H9 (cell line): Measurements from ENCODE around the gene ADGRL2. TPM values are rescaled to one million over a fixed set of nuclear protein-coding genes. Genes with fewer than 3 reads are reported as not detected.
"Not testable (repeated sequence)": the region's sequence is repeated elsewhere in the genome, so short reads cannot be mapped to it uniquely, and the experiment has no call there.

ENCODE experiments used
- DNase-seq: peaks from one replicate; pipeline ENCODE4 v3.0.0-alpha.2; 2017
- H2AFZ ChIP-seq: one replicate; pipeline ENCODE4 v1.6.1; 2013; ENCODE audit warnings: mild to moderate bottlenecking, low read length, control low read depth, moderate library complexity
- H2AK5ac ChIP-seq: 2 replicates; pipeline ENCODE4 v1.6.1; 2013; ENCODE audit warnings: low read length, control low read depth, mixed read lengths; ENCODE audit not compliant: insufficient read length
- H2BK120ac ChIP-seq: one replicate; pipeline ENCODE4 v1.6.1; 2013; ENCODE audit warnings: low read depth, mild to moderate bottlenecking, low read length, control low read depth, inconsistent platforms; ENCODE audit not compliant: poor library complexity, severe bottlenecking
- H2BK12ac ChIP-seq: 2 replicates; pipeline ENCODE4 v1.6.1; 2013; ENCODE audit warnings: low read length, control low read depth, mixed read lengths, low read depth; ENCODE audit not compliant: insufficient read length
- H2BK15ac ChIP-seq: 2 replicates; pipeline ENCODE4 v1.6.1; 2013; ENCODE audit warnings: low read depth, low read length, control low read depth
- H2BK20ac ChIP-seq: one replicate; pipeline ENCODE4 v1.6.1; 2013; ENCODE audit warnings: low read depth, mild to moderate bottlenecking, low read length, control low read depth, inconsistent platforms; ENCODE audit not compliant: poor library complexity, severe bottlenecking
- H2BK5ac ChIP-seq: 2 replicates; pipeline ENCODE4 v1.6.1; 2013; ENCODE audit warnings: low read length, control low read depth, mixed read lengths; ENCODE audit not compliant: insufficient read length
- H3K14ac ChIP-seq: 2 replicates; pipeline ENCODE4 v1.6.1; 2013; ENCODE audit warnings: low read length, control low read depth; ENCODE audit not compliant: insufficient read depth
- H3K18ac ChIP-seq: 2 replicates; pipeline ENCODE4 v1.6.1; 2013; ENCODE audit warnings: low read depth, mild to moderate bottlenecking, mixed read lengths, low read length, control low read depth; ENCODE audit not compliant: insufficient read length
- H3K23ac ChIP-seq: 2 replicates; pipeline ENCODE4 v1.6.1; 2013; ENCODE audit warnings: low read length, control low read depth, mixed read lengths, low read depth; ENCODE audit not compliant: insufficient read length
- H3K23me2 ChIP-seq: 2 replicates; pipeline ENCODE4 v1.6.1; 2013; ENCODE audit warnings: low read depth, mild to moderate bottlenecking, mixed read lengths, low read length, control low read depth; ENCODE audit not compliant: insufficient read length, poor library complexity, severe bottlenecking
- H3K27ac ChIP-seq: 2 replicates; pipeline ENCODE4 v1.5.1; 2013; ENCODE audit warnings: low read length, control low read depth, mixed read lengths, low read depth; ENCODE audit not compliant: insufficient read length
- H3K27me3 ChIP-seq: 2 replicates; pipeline ENCODE4 v1.6.1; 2013; ENCODE audit warnings: low read length, control low read depth, inconsistent platforms; ENCODE audit not compliant: insufficient read depth
- H3K4ac ChIP-seq: 2 replicates; pipeline ENCODE4 v1.6.1; 2013; ENCODE audit warnings: low read depth, mild to moderate bottlenecking, control low read depth, inconsistent platforms, low read length, moderate library complexity
- H3K4me1 ChIP-seq: 2 replicates; pipeline ENCODE4 v1.6.1; 2013; ENCODE audit warnings: low read length, control low read depth, inconsistent platforms; ENCODE audit not compliant: insufficient read depth
- H3K4me2 ChIP-seq: 2 replicates; pipeline ENCODE4 v1.6.1; 2013; ENCODE audit warnings: low read length, control low read depth, mixed read lengths; ENCODE audit not compliant: insufficient read length, insufficient read depth
- H3K56ac ChIP-seq: 2 replicates; pipeline ENCODE4 v1.6.1; 2013; ENCODE audit warnings: low read depth, mild to moderate bottlenecking, mixed read lengths, low read length, control low read depth; ENCODE audit not compliant: insufficient read length
- H3K79me1 ChIP-seq: 2 replicates; pipeline ENCODE4 v1.6.1; 2013; ENCODE audit warnings: low read depth, mild to moderate bottlenecking, moderate library complexity, low read length, control low read depth, inconsistent platforms; ENCODE audit not compliant: insufficient read depth, poor library complexity, severe bottlenecking
- H3K79me2 ChIP-seq: 2 replicates; pipeline ENCODE4 v1.6.1; 2013; ENCODE audit warnings: low read length, control low read depth, inconsistent platforms; ENCODE audit not compliant: insufficient read depth
- H3K9ac ChIP-seq: 2 replicates; pipeline ENCODE4 v1.6.1; 2013; ENCODE audit warnings: low read length, control low read depth, mixed read lengths; ENCODE audit not compliant: insufficient read length; ENCODE audit errors: extremely low read depth
- H3K9me3 ChIP-seq: one replicate; pipeline ENCODE4 v1.6.1; 2013; ENCODE audit warnings: low read depth, low read length, inconsistent platforms; ENCODE audit not compliant: control insufficient read depth
- H3T11ph ChIP-seq: one replicate; pipeline ENCODE4 v1.6.1; 2013; ENCODE audit warnings: mild to moderate bottlenecking, low read length, control low read depth, inconsistent platforms
- H4K20me1 ChIP-seq: one replicate; pipeline ENCODE4 v1.6.1; 2013; ENCODE audit not compliant: control insufficient read depth, insufficient read length, insufficient read depth
- H4K5ac ChIP-seq: 2 replicates; pipeline ENCODE4 v1.6.1; 2013; ENCODE audit warnings: low read depth, mild to moderate bottlenecking, mixed read lengths, low read length, control low read depth; ENCODE audit not compliant: insufficient read length
- H4K8ac ChIP-seq: replicated peaks from 2 replicates; pipeline ENCODE4 v1.6.1; 2013; ENCODE audit warnings: low read length, control low read depth, mixed read lengths, low read depth; ENCODE audit not compliant: insufficient read length
- H4K91ac ChIP-seq: 2 replicates; pipeline ENCODE4 v1.6.1; 2013; ENCODE audit warnings: low read depth, mild to moderate bottlenecking, moderate library complexity, mixed read lengths, low read length, control low read depth; ENCODE audit not compliant: insufficient read length
- H3K27ac Mint-ChIP-seq, 3 experiments: 2 replicates in 2 of 3; 3 replicates in 1 of 3; pipeline ENCODE4 v1.8.0; 2020 to 2021; ENCODE audit warnings: mixed read lengths in 3 of 3, mild to moderate bottlenecking in 1 of 3, moderate library complexity in 1 of 3
- H3K27me3 Mint-ChIP-seq: 2 replicates; pipeline ENCODE4 v1.8.0; 2021; ENCODE audit warnings: low read depth, mild to moderate bottlenecking, moderate library complexity, mixed read lengths
- H3K36me3 Mint-ChIP-seq, 3 experiments: 2 replicates in 2 of 3; 3 replicates in 1 of 3; pipeline ENCODE4 v1.8.0; 2020 to 2021; ENCODE audit warnings: low read depth in 3 of 3, mixed read lengths in 3 of 3; ENCODE audit not compliant: insufficient read depth in 1 of 3
- H3K4me1 Mint-ChIP-seq, 2 experiments: 2 replicates each; pipeline ENCODE4 v1.8.0; 2020; ENCODE audit warnings: mixed read lengths in 2 of 2
- H3K4me3 Mint-ChIP-seq, 2 experiments: 2 replicates in 1 of 2; 3 replicates in 1 of 2; pipeline ENCODE4 v1.8.0; 2020 to 2021; ENCODE audit warnings: mild to moderate bottlenecking in 2 of 2, mixed read lengths in 2 of 2, moderate library complexity in 1 of 2
- H3K9me3 Mint-ChIP-seq, 2 experiments: 2 replicates in 1 of 2; 3 replicates in 1 of 2; pipeline ENCODE4 v1.8.0; 2020; ENCODE audit warnings: mild to moderate bottlenecking in 2 of 2, mixed read lengths in 2 of 2, moderate library complexity in 1 of 2
- CTCF ChIP-seq: fragments of 200-600 bp; sonication (generic); conservative IDR thresholded peaks from 3 replicates; pipeline ENCODE4 v1.8.0; 2021; ENCODE audit warnings: antibody characterized with exemption, mild to moderate bottlenecking
- WGBS: extraction: QIAGEN DNeasy Blood & Tissue Kit; methylation state at CpG from one replicate; pipeline ENCODE4 v1.1.7; 2013; ENCODE audit warnings: missing lambda C conversion rate, low lambda C conversion rate, mixed read lengths; ENCODE audit not compliant: insufficient read length; ENCODE audit errors: extremely low coverage; 5-methylcytosine and 5-hydroxymethylcytosine counted together
- total RNA-seq: library from RNA; stranded (reverse); gene quantifications from 2 replicates; pipeline ENCODE4 v1.2.1, GENCODE V29; 2021

The ADGRL2 gene
- total RNA-seq, 1 experiment from 2014 or later = 119 TPM

GRCh38 chr1:81869307-81869706 lies 68.6 kb downstream of the ADGRL2 start:
- no peak overlapping the region for H3K27ac ChIP-seq
- H3K4me3 Mint-ChIP-seq = no peak overlapping the region
- peaks cover 17 to 19% of the 10 kb centered on the region in 2 experiments for H3K4me1 Mint-ChIP-seq
- H3K27me3 ChIP-seq = no peaks in the 10 kb centered on the region
- no peak overlapping the region for H2AK5ac ChIP-seq
- H3K79me2 ChIP-seq = no peaks in the 10 kb centered on the region; the same call in 1 of the 2 replicates
- H3K9me3 ChIP-seq = no peaks in the 10 kb centered on the region
- H3K4me2 ChIP-seq = no peak overlapping the region
- no peak for DNase-seq
- H3T11ph ChIP-seq = no peak overlapping the region
- no peak overlapping the region for H3K27ac Mint-ChIP-seq
- no peak overlapping the region for H2BK20ac ChIP-seq
- no peaks in the 10 kb centered on the region for H3K27me3 Mint-ChIP-seq
- no peak overlapping the region for H4K91ac ChIP-seq
- H2BK15ac ChIP-seq = no peak overlapping the region
- no peaks in the 10 kb centered on the region for H3K79me1 ChIP-seq
- no peak overlapping the region for H4K5ac ChIP-seq
- H3K4me1 ChIP-seq = no peaks in the 10 kb centered on the region
- H2BK12ac ChIP-seq = no peak overlapping the region
- no peak for TF ChIP-seq CTCF
- no peaks in the 10 kb centered on the region for H3K23me2 ChIP-seq
- no peaks in the 10 kb centered on the region for H4K20me1 ChIP-seq
- no peak overlapping the region for H3K23ac ChIP-seq
- H3K56ac ChIP-seq = no peak overlapping the region
- H3K18ac ChIP-seq = no peak overlapping the region
- peaks cover 19 to 40% (median 25%) of the 10 kb centered on the region in 3 experiments for H3K36me3 Mint-ChIP-seq
- H3K4ac ChIP-seq = no peak overlapping the region
- no peak overlapping the region for H3K9ac ChIP-seq
- WGBS = no CpG with 5 or more reads among the region's 2 CpGs
- no peak overlapping the region for H4K8ac ChIP-seq
- peaks cover 4 to 6% of the 10 kb centered on the region in 2 experiments for H3K9me3 Mint-ChIP-seq
- no peak overlapping the region for H3K14ac ChIP-seq
- H2BK120ac ChIP-seq = no peak overlapping the region
- H2AFZ ChIP-seq = no peak overlapping the region
- no peak overlapping the region for H2BK5ac ChIP-seq

GRCh38 chr1:81871091-81871490 lies 70.4 kb downstream of the ADGRL2 start:
- H3K27ac ChIP-seq, H3K9me3 ChIP-seq, H2BK5ac ChIP-seq, DNase-seq, H2BK120ac ChIP-seq, H4K5ac ChIP-seq, H3K27me3 Mint-ChIP-seq, H3K9me3 Mint-ChIP-seq, H3K14ac ChIP-seq, H2AK5ac ChIP-seq, H3K27me3 ChIP-seq, H3K4me2 ChIP-seq, H2BK12ac ChIP-seq, H3K23me2 ChIP-seq, H3K56ac ChIP-seq, H3K27ac Mint-ChIP-seq, H3K79me1 ChIP-seq, H3K9ac ChIP-seq, H2AFZ ChIP-seq, H3T11ph ChIP-seq, H3K23ac ChIP-seq, H2BK15ac ChIP-seq, H3K4ac ChIP-seq, H3K4me1 ChIP-seq, H4K91ac ChIP-seq, H4K8ac ChIP-seq, H4K20me1 ChIP-seq, H3K18ac ChIP-seq, H3K4me3 Mint-ChIP-seq, H2BK20ac ChIP-seq, H3K79me2 ChIP-seq: not testable (repeated sequence)
- Mint-ChIP-seq H3K4me1 (peaks cover 30 to 33% of the 10 kb centered on the region in 2 experiments), H3K36me3 (peaks cover 19 to 40% (median 25%) of the 10 kb centered on the region in 3 experiments)
- no CpG with 5 or more reads among the region's 3 CpGs for WGBS
